Keratinocyte (primary cell): Measurements from ENCODE around the gene PDE4DIP. TPM values are rescaled to one million over a fixed set of nuclear protein-coding genes. Genes with fewer than 3 reads are reported as not detected.
"Not testable (repeated sequence)": the region's sequence is repeated elsewhere in the genome, so short reads cannot be mapped to it uniquely, and the experiment has no call there.

Experiments
- DNase-seq: peaks from one replicate; pipeline ENCODE4 v3.0.0-alpha.2; 2011; ENCODE audit warnings: low read depth, missing footprints, low spot score
- FAIRE-seq: peaks from 2 replicates; lab custom pipeline; 2011; peaks lifted over from hg19 to GRCh38; lab: Jason Lieb, UNC
- H2AFZ ChIP-seq: 2 replicates; pipeline ENCODE4 v1.6.0; 2012; ENCODE audit warnings: low read length, control low read depth, inconsistent platforms; ENCODE audit not compliant: control insufficient read depth
- H3K27ac ChIP-seq: 2 replicates; pipeline ENCODE4 v1.5.1; 2011; ENCODE audit warnings: low read length; ENCODE audit not compliant: control insufficient read depth, insufficient read depth
- H3K27me3 ChIP-seq: 3 replicates; pipeline ENCODE4 v1.6.0; 2011; ENCODE audit warnings: low read length; ENCODE audit not compliant: control insufficient read depth, insufficient read depth; ENCODE audit errors: extremely low read depth
- H3K36me3 ChIP-seq, 2 experiments: 2 replicates in 1 of 2; 3 replicates in 1 of 2; pipeline ENCODE4 v1.5.1; 2011; ENCODE audit warnings: low read length in 2 of 2, mild to moderate bottlenecking in 1 of 2; ENCODE audit not compliant: control insufficient read depth in 2 of 2, insufficient read depth in 2 of 2; ENCODE audit errors: extremely low read depth in 1 of 2
- H3K4me1 ChIP-seq: 3 replicates; pipeline ENCODE4 v1.5.1; 2011; ENCODE audit warnings: low read length; ENCODE audit not compliant: control insufficient read depth, insufficient read depth; ENCODE audit errors: extremely low read depth
- H3K4me2 ChIP-seq: 3 replicates; pipeline ENCODE4 v1.6.0; 2011; ENCODE audit warnings: low read depth, low read length; ENCODE audit not compliant: control insufficient read depth, insufficient read depth; ENCODE audit errors: extremely low read depth
- H3K4me3 ChIP-seq, 3 experiments: fragments of 200-600 bp in 1 of 3; sonication (generic) in 1 of 3; 2 replicates in 2 of 3; 3 replicates in 1 of 3; pipeline ENCODE4 v1.5.1; 2011 to 2016; ENCODE audit warnings: low read length in 3 of 3, mild to moderate bottlenecking in 3 of 3, control low read depth in 2 of 3, inconsistent platforms in 1 of 3, low read depth in 1 of 3, mixed read lengths in 1 of 3, mixed run types in 1 of 3, moderate library complexity in 1 of 3; ENCODE audit not compliant: control insufficient read depth in 2 of 3, insufficient read depth in 2 of 3; ENCODE audit errors: extremely low read depth in 1 of 3
- H3K79me2 ChIP-seq: 2 replicates; pipeline ENCODE4 v1.6.0; 2012; ENCODE audit warnings: low read length; ENCODE audit not compliant: control insufficient read depth, insufficient read depth
- H3K9ac ChIP-seq: 3 replicates; pipeline ENCODE4 v1.6.0; 2011; ENCODE audit warnings: low read length; ENCODE audit not compliant: control insufficient read depth, insufficient read depth; ENCODE audit errors: extremely low read depth
- H3K9me1 ChIP-seq: 3 replicates; pipeline ENCODE4 v1.6.0; 2011; ENCODE audit warnings: low read length; ENCODE audit not compliant: control insufficient read depth, insufficient read depth; ENCODE audit errors: extremely low read depth
- H3K9me3 ChIP-seq: 2 replicates; pipeline ENCODE4 v1.5.1; 2012; ENCODE audit warnings: low read depth, low read length; ENCODE audit not compliant: control insufficient read depth
- H4K20me1 ChIP-seq: 3 replicates; pipeline ENCODE4 v1.6.0; 2011; ENCODE audit warnings: low read length; ENCODE audit not compliant: control insufficient read depth, insufficient read depth; ENCODE audit errors: extremely low read depth
- dilution Hi-C: fragments of 300-500 bp; cut with MboI; formaldehyde crosslinking; loops from one replicate; pipeline ENCODE4 v1.7.0; 2020; ENCODE audit warnings: low sequenced_read_pairs; ENCODE audit not compliant: extremely low pct_ligation_motif_present
- polyA plus RNA-seq, 5 experiments: library from polyadenylated mRNA; depleted of rRNA in 3 of 5; stranded (reverse) in 3 of 5; stranded (forward) in 1 of 5; unstranded in 1 of 5; fragments of >200 nt; gene quantifications; 1 replicate in 1 of 5; 2 replicates in 3 of 5; 3 replicates in 1 of 5; pipeline versions ENCODE4 v1.2.1 to v1.2.3, GENCODE V29; 2011 to 2012; ENCODE audit warnings: missing spikeins in 2 of 5, low read depth in 1 of 5, low replicate concordance in 1 of 5

The PDE4DIP gene
- polyA plus RNA-seq, 1 donor (not counting 4 experiments of a cell fraction or from before 2014, with no cell fraction given) = 31.5 TPM

DNA sequence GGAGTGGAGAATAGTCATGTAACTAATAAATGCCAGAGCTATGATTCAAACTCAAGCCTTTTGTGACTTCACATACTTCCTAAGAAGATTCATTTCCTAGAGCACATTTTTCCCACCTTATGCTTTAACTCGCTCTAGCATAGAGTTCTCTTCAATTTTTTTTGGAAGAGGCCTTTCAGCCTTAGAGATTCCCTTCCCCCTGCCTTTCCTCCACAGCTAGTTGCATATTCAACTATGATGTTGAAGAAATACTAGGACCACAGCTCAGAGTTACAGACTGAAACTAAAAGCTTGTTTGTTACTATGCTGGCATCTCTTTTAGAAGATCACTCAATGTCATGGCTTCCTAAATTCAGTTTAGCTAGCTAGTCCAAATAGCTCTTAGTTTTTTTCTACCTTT lies 131.2 kb downstream of the PDE4DIP start:
- H3K4me1 ChIP-seq, H3K79me2 ChIP-seq, H3K27me3 ChIP-seq, H2AFZ ChIP-seq, H3K36me3 ChIP-seq, H3K9me1 ChIP-seq, H3K9me3 ChIP-seq, H4K20me1 ChIP-seq, H3K4me3 ChIP-seq, dilution Hi-C loops: not testable (repeated sequence)
- DNase-seq = peak; percentile 19
- peak; percentile 88 for FAIRE-seq
- Histone ChIP-seq H3K9ac (peak overlapping the region; percentile 26), H3K4me2 (peak overlapping the region; percentile 12), H3K27ac (peak overlapping the region; percentile 74)

DNA sequence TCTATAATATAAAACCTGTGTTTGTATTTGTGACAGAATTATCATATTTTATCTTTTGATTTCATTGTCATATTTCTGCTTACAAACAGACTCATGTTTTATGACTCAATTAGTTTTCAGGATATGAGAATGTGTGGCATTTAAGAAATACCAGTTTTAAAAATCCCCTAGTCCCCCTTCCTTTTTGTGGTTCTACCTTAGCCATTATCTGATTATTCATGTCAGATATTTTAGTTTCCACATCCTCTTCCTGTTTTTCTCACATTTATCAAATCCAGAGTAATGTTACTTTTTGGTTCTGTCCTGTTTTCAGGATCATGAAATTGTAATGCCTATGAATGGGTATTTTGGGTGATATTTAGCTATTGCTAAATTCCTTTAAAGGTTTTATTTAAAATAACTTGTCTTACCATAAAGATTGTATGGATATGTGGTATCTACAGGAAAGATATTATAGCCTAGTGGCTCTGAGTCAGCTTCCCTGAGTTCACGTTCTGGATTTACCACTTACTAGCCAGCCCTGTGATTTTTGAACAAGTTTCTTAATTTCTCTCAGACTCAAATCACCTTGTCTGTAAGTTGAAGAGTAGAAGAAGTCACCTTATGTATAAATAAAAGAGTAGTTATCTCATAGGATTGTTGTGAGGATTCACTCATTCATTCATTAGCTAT lies 131.8 kb downstream of the PDE4DIP start:
- H4K20me1 ChIP-seq, H3K9me1 ChIP-seq, H3K9me3 ChIP-seq, H3K4me1 ChIP-seq, H2AFZ ChIP-seq, dilution Hi-C loops, H3K79me2 ChIP-seq, H3K27me3 ChIP-seq, H3K4me3 ChIP-seq, DNase-seq: not testable (repeated sequence)
- peaks cover 8 to 12% of the 10 kb centered on the region in 2 experiments for H3K36me3 ChIP-seq
- FAIRE-seq = peak; percentile 73
- H3K4me2 ChIP-seq = peak overlapping the region; percentile 16
- peak overlapping the region; percentile 74 for H3K27ac ChIP-seq
- peak overlapping the region; percentile 26 for H3K9ac ChIP-seq

DNA sequence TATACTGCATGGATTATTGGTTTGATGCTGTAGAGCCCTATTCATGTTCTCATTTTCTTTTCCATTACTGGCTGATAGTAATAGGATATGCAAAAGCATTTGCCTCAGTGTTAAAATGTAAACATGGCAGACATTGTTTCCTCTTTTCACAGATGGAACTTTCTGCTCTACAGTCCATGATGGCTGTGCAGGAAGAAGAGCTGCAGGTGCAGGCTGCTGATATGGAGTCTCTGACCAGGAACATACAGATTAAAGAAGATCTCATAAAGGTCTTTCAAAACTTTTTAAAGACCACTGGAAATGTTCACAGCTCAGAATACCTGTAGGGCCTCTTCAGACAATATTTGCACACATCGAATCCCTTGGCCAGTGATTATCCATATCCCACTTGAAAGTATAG lies 133.6 kb downstream of the PDE4DIP start:
- H3K79me2 ChIP-seq, dilution Hi-C loops, H3K4me3 ChIP-seq, H3K9me3 ChIP-seq, FAIRE-seq, H3K9ac ChIP-seq, H3K27me3 ChIP-seq, H3K27ac ChIP-seq, H2AFZ ChIP-seq, H3K4me2 ChIP-seq, H3K9me1 ChIP-seq, H3K4me1 ChIP-seq, H4K20me1 ChIP-seq, DNase-seq: not testable (repeated sequence)
- H3K36me3 ChIP-seq = peaks cover 13 to 19% of the 10 kb centered on the region in 2 experiments

DNA sequence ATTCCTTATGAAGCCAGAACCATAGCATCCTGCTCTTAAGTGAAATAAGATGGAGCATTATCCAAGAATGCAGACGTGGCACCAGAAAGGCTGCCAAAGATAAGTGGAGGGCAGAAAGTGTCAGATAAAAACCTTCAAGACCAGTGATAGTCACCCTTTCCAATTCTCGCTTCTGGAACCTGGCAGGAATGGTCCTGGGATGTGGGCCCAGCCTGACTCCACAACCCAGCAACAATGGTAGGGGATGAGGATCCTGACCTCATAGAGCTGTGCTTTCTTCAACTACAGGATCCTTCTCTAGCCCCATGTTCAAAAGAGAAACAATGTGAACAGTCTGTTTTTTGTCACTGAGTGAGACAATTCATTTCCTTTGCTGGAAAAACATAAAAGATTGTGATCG lies 145.2 kb downstream of the PDE4DIP start:
- H3K27me3 ChIP-seq, DNase-seq, H3K9me1 ChIP-seq, H3K4me3 ChIP-seq, H3K9ac ChIP-seq, H4K20me1 ChIP-seq, H3K79me2 ChIP-seq, H3K4me2 ChIP-seq, H2AFZ ChIP-seq, H3K36me3 ChIP-seq, H3K9me3 ChIP-seq, H3K27ac ChIP-seq, dilution Hi-C loops, FAIRE-seq: not testable (repeated sequence)
- peaks cover 14% of the 10 kb centered on the region for H3K4me1 ChIP-seq

DNA sequence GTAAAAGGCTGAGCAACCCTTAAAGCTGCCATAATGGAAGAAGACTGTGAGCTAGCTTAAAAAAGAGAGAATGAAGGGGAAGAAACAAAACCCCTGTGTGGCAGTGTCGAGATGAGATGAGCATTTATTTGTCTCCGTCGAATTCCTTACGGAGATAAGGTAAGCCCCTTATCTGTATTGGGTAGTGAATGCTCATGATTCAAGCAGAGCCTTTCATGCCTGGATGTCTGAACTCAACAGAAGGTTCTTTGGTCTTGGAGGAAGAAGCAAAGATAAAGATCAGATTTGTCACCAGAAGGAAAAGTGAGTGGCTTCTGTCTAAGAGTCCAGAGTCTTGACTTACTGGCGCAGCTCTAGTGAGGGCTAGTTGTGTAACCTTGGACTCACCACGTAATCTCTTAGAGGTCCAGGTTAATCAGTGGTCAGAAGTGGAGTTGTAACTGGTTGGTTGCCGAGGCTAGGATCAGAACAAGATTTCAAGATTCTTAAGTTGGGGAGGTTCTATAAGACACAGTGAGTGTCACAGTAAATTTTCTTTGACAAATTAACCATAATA lies 146.1 kb downstream of the PDE4DIP start:
- dilution Hi-C loops, H3K4me3 ChIP-seq, H3K4me2 ChIP-seq, H3K79me2 ChIP-seq, H3K27ac ChIP-seq, DNase-seq, H3K36me3 ChIP-seq, H3K27me3 ChIP-seq, H4K20me1 ChIP-seq, H3K9ac ChIP-seq, H2AFZ ChIP-seq, H3K9me1 ChIP-seq, H3K9me3 ChIP-seq: not testable (repeated sequence)
- FAIRE-seq = peak; percentile 36
- H3K4me1 ChIP-seq = peaks cover 14% of the 10 kb centered on the region
